ENCODE data around the gene RNASEH2B.

Gene RNASEH2B

DNA sequence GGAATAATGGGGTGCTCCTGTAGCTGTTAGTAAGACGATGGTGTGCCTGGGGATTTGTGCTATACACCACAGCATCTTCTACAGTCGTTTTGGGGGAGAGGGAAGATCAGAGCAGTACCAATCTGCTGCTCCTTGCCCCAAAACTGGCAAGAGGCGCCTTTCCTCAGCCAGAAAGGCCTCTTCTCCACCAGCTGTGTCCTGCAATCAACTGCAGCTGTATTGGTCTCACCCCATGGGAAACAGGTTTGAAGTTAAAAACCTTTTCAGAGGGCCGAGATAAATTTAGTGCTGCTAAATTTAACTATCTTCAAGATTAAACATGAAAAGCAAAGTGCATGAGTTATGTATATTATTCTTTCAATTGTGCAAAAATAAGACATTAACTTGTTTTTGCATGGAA, 1.2 kb upstream of the RNASEH2B start:
- TF ChIP-seq, protein P1, sequence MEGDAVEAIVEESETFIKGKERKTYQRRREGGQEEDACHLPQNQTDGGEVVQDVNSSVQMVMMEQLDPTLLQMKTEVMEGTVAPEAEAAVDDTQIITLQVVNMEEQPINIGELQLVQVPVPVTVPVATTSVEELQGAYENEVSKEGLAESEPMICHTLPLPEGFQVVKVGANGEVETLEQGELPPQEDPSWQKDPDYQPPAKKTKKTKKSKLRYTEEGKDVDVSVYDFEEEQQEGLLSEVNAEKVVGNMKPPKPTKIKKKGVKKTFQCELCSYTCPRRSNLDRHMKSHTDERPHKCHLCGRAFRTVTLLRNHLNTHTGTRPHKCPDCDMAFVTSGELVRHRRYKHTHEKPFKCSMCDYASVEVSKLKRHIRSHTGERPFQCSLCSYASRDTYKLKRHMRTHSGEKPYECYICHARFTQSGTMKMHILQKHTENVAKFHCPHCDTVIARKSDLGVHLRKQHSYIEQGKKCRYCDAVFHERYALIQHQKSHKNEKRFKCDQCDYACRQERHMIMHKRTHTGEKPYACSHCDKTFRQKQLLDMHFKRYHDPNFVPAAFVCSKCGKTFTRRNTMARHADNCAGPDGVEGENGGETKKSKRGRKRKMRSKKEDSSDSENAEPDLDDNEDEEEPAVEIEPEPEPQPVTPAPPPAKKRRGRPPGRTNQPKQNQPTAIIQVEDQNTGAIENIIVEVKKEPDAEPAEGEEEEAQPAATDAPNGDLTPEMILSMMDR (IDR thresholded peaks at IDR 0.05; ENCODE audit: low read depth, low read length) = no peak
- TF ChIP-seq MYC (IDR thresholded peaks at IDR 0.05; ENCODE audit: low read depth, low read length) = no peak
- no peak for TF ChIP-seq POLR2A (IDR thresholded peaks at IDR 0.05; ENCODE audit: extremely low read depth, insufficient read length)
- TF ChIP-seq, protein P2, sequence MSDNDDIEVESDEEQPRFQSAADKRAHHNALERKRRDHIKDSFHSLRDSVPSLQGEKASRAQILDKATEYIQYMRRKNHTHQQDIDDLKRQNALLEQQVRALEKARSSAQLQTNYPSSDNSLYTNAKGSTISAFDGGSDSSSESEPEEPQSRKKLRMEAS (IDR thresholded peaks at IDR 0.05; ENCODE audit: low read depth, low read length) = no peak
- DNase-seq (ENCODE audit: low read depth) = no peak
- H3K4me3 ChIP-seq (ENCODE audit: low read depth, low read length) = no peak overlapping the region

DNA sequence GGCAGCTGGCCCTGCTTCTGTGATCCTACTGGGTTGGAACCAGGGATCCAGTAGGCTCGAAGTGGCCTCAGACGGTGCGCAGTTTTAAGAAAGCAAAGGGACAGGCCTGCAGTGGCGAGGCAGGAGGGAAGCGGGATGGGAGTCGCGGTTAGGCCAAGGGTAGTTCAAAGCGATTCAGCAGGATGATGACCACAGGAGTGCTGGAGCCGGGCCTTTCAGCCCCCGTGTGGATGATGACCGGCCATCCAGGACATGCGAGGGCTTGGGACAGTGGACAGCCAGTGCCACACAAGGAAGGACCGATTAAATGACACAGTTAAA, 854 bp downstream of the RNASEH2B start:
- H3K4me3 ChIP-seq (ENCODE audit: low read depth, low read length) = peak overlapping the region; percentile 97
- peak; percentile 79 for DNase-seq (ENCODE audit: low read depth)
- TF ChIP-seq MYC (IDR thresholded peaks at IDR 0.05; ENCODE audit: low read depth, low read length) (no peak), POLR2A (IDR thresholded peaks at IDR 0.05; ENCODE audit: extremely low read depth, insufficient read length) (no peak)
- TF ChIP-seq, protein P1 (IDR thresholded peaks at IDR 0.05; ENCODE audit: low read depth, low read length) = no peak
- TF ChIP-seq, protein P2 (IDR thresholded peaks at IDR 0.05; ENCODE audit: low read depth, low read length) = no peak; the same call in 1 of the 2 replicates

DNA sequence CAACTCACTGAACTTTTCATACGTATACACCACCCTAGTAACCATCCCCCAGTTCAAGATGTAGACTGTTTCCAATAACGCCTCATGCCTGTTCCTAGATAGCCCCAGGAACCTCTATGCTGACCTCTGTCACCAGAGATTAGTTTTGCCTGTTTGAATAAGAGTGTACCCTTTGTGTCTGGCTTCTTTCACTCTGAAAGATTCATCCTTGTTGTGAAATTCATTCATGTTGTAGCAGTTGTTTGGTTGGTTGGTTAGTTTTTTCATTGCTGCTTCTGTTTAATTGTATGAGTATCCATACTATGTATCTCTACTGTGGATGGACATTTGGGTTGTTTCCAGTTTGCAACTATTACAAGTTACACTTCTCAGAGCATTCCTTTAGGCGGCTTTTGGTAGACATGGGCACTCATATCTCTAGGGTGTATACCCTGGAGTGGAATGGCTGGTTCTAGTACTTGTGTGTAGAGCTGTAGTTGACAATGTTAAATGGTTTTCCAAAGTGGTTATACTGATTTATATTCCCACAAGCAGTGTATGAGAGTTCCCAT, 1.6 kb downstream of the RNASEH2B start:
- peak; percentile 76 for DNase-seq (ENCODE audit: low read depth)
- H3K4me3 ChIP-seq (ENCODE audit: low read depth, low read length) = peak overlapping the region; percentile 97
- TF ChIP-seq, protein P2 (IDR thresholded peaks at IDR 0.05; ENCODE audit: low read depth, low read length) = peak; percentile 39; the same call in 1 of the 2 replicates
- TF ChIP-seq MYC (IDR thresholded peaks at IDR 0.05; ENCODE audit: low read depth, low read length) = no peak; the same call in 1 of the 2 replicates
- TF ChIP-seq POLR2A (IDR thresholded peaks at IDR 0.05; ENCODE audit: extremely low read depth, insufficient read length) = peak; percentile 24
- TF ChIP-seq, protein P1 (IDR thresholded peaks at IDR 0.05; ENCODE audit: low read depth, low read length) = no peak

DNA sequence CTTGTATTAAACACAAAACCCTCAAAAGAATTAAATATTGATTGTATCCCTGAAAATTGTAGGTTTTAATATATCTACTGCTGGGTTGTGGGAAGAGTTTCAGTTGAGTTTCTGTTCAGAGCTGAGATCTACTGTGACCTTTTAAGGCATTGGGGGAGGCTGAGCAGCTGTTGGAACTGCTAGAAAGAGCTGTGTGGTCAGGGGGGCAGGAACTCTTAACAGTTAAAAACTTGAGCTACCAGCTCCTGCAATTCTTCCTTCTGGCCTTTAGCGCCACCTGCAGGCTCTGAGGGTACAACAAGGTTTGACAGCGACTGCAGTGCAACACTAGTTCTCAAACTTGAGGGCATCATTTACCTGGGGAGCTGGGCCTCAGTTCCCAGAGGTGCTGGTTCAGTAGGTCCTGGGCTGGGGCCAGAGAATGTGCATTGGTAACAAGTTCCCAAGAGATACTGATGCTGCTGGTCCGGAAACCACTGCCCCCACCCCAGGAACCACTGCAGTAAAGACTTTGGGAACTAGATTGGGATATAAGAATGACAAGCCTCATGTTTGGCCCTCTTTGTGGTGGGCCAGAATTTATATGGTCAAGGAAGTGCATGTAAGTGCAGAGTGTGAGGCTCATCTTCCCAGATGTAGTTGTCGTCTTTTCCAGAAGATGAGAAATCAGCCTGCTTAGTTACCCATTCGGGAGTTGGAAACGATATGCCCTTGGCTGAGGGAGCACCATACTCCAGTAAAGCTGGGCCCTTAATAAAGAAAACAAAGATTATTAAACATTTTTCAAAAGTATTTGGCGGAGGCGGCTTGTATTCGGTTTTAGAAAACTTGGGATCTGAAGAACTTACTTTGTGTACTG, 2.6 kb downstream of the RNASEH2B start:
- TF ChIP-seq, protein P1 (IDR thresholded peaks at IDR 0.05; ENCODE audit: low read depth, low read length) = peak; percentile 91
- TF ChIP-seq, protein P2 (IDR thresholded peaks at IDR 0.05; ENCODE audit: low read depth, low read length) = peak; percentile 76
- TF ChIP-seq POLR2A (IDR thresholded peaks at IDR 0.05; ENCODE audit: extremely low read depth, insufficient read length) = peak; percentile 64
- TF ChIP-seq MYC (IDR thresholded peaks at IDR 0.05; ENCODE audit: low read depth, low read length) = peak; percentile 90
- peak; percentile 98 for DNase-seq (ENCODE audit: low read depth)
- H3K4me3 ChIP-seq (ENCODE audit: low read depth, low read length) = peak overlapping the region; percentile 97

DNA sequence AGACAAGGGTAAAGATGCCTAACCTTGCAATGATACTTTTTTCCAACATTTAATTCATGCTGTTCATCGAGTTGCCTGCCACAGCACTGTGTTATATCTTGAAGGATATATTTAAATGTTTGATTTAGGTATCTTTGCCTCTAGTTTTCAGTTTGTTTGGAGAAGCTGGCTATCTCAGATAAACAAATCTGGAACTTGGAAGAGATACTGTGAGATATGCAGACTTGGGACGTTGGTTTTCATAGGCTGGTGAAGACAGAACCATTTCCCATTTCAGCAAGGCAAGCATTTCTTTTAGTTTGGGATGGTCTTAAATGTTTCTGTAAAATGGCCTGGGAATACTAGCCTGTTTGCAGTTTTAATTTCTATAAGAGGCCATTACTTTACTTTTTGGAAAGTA, 3.3 kb downstream of the RNASEH2B start:
- TF ChIP-seq, protein P2 (IDR thresholded peaks at IDR 0.05; ENCODE audit: low read depth, low read length) = no peak
- TF ChIP-seq, protein P1 (IDR thresholded peaks at IDR 0.05; ENCODE audit: low read depth, low read length) = no peak
- TF ChIP-seq POLR2A (IDR thresholded peaks at IDR 0.05; ENCODE audit: extremely low read depth, insufficient read length) (no peak), MYC (IDR thresholded peaks at IDR 0.05; ENCODE audit: low read depth, low read length) (no peak)
- H3K4me3 ChIP-seq (ENCODE audit: low read depth, low read length) = peak overlapping the region; percentile 60
- DNase-seq (ENCODE audit: low read depth) = no peak

Data from NB4 (cell line).